Measurements from ENCODE around the gene PRPF40A. TPM values are rescaled to one million over a fixed set of nuclear protein-coding genes. Genes with fewer than 3 reads are reported as not detected.
A peak's percentile ranks its signal among the peaks of the same experiment; 100 is the strongest.

PRPF40A gene
- total RNA-seq, 2 donors from 2014 or later: 62.0 to 133 TPM

DNA sequence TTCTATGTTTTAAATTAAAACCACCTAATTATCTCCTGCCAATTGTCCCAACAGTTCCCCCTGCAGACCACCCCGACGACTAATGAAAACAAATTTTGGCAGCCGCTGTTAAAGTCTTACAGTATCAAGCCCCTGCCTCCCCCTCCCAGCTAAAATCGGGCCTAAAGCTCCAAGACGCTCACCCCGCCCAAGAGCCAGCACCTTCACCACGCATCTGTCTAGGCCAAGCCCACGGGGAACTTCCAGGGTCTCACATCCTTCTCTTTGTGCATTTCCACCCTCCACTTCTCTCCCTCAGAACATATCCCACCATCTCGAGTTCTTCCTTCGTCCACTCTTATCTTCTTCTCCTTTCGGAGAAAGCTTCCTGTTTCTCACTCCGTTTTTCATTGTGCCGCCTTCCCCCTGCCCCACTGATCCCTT, 445 bp downstream of the PRPF40A start:
- Histone ChIP-seq H3K9me3 (no peaks in the 10 kb centered on the region), H3K4me1 (ENCODE audit: control insufficient read depth in 1 of 2, low read depth in 2 of 2) (peaks cover 12 to 34% of the 10 kb centered on the region in 2 donors), H3K27ac (peak overlapping the region; percentile 85 to 88), H3K36me3 (no peaks in the 10 kb centered on the region), H3K27me3 (replicated peaks; ENCODE audit: insufficient read depth) (no peaks in the 10 kb centered on the region), H3K4me3 (peak overlapping the region; percentile 83)
- TF ChIP-seq, protein P1, sequence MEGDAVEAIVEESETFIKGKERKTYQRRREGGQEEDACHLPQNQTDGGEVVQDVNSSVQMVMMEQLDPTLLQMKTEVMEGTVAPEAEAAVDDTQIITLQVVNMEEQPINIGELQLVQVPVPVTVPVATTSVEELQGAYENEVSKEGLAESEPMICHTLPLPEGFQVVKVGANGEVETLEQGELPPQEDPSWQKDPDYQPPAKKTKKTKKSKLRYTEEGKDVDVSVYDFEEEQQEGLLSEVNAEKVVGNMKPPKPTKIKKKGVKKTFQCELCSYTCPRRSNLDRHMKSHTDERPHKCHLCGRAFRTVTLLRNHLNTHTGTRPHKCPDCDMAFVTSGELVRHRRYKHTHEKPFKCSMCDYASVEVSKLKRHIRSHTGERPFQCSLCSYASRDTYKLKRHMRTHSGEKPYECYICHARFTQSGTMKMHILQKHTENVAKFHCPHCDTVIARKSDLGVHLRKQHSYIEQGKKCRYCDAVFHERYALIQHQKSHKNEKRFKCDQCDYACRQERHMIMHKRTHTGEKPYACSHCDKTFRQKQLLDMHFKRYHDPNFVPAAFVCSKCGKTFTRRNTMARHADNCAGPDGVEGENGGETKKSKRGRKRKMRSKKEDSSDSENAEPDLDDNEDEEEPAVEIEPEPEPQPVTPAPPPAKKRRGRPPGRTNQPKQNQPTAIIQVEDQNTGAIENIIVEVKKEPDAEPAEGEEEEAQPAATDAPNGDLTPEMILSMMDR (IDR thresholded peaks at IDR 0.05): no peak
- ATAC-seq (ENCODE audit: insufficient number of reproducible peaks, low FRiP score, low read depth) (peak; percentile 6), DNase-seq (ENCODE audit: low spot score) (no peak)

- DNase-seq (ENCODE audit: low spot score): no peak
- Histone ChIP-seq H3K27ac (no peak overlapping the region), H3K27me3 (replicated peaks; ENCODE audit: insufficient read depth) (no peaks in the 10 kb centered on the region), H3K4me1 (ENCODE audit: control insufficient read depth in 1 of 2, low read depth in 2 of 2) (peaks cover 12 to 27% of the 10 kb centered on the region in 2 donors), H3K9me3 (no peaks in the 10 kb centered on the region), H3K36me3 (no peaks in the 10 kb centered on the region), H3K4me3 (peak overlapping the region; percentile 83)
- ATAC-seq (ENCODE audit: insufficient number of reproducible peaks, low FRiP score, low read depth): no peak
- TF ChIP-seq, protein P1 (IDR thresholded peaks at IDR 0.05): peak; percentile 19
These were observed 1.3 kb downstream of the PRPF40A start for GRCh38 chr2:152715854-152716428.

DNA sequence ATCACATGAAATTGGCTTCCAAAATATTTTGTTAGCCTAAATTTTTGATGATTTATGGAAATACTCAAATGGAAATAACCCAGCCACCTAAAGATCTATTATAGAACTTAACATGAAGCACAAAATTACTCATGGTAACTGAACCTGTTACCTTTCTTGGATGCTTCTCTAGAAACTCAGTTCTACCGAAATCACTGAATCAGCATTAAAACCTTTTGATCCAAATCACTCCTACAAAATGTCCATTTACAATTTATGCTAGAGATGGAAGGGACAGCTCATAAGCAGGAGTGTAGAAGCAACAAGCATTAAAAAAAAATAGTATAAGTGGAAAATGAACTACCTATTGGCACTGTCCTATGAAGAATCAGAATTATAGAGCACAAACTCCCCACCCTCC, 2.1 kb downstream of the PRPF40A start:
- ATAC-seq (ENCODE audit: insufficient number of reproducible peaks, low FRiP score, low read depth) (no peak), DNase-seq (ENCODE audit: low spot score) (no peak)
- Histone ChIP-seq H3K27ac (no peak overlapping the region), H3K36me3 (peaks cover 3% of the 10 kb centered on the region), H3K27me3 (replicated peaks; ENCODE audit: insufficient read depth) (no peaks in the 10 kb centered on the region), H3K4me1 (ENCODE audit: control insufficient read depth in 1 of 2, low read depth in 2 of 2) (peaks cover 8 to 20% of the 10 kb centered on the region in 2 donors), H3K9me3 (no peaks in the 10 kb centered on the region), H3K4me3 (no peak overlapping the region)
- TF ChIP-seq, protein P1 (IDR thresholded peaks at IDR 0.05): no peak

- H3K9me3 ChIP-seq: no peaks in the 10 kb centered on the region
- peaks cover 0 to under 1% of the 10 kb centered on the region in 2 donors for H3K4me1 ChIP-seq (ENCODE audit: control insufficient read depth in 1 of 2, low read depth in 2 of 2)
- no peak for ATAC-seq (ENCODE audit: insufficient number of reproducible peaks, low FRiP score, low read depth)
- H3K27ac ChIP-seq: no peak overlapping the region
- DNase-seq (ENCODE audit: low spot score): no peak
- H3K27me3 ChIP-seq (replicated peaks; ENCODE audit: insufficient read depth): no peaks in the 10 kb centered on the region
- TF ChIP-seq, protein P1 (IDR thresholded peaks at IDR 0.05): no peak
- no peak overlapping the region for H3K4me3 ChIP-seq
- H3K36me3 ChIP-seq: peaks cover 3% of the 10 kb centered on the region
These were observed 6.5 kb downstream of the PRPF40A start for GRCh38 chr2:152710713-152711112.

- no peak for ATAC-seq (ENCODE audit: insufficient number of reproducible peaks, low FRiP score, low read depth)
These were observed 8.5 kb downstream of the PRPF40A start for GRCh38 chr2:152708742-152709141.

More at GRCh38 chr2:152708742-152709141, 8.5 kb downstream of the PRPF40A start:
- TF ChIP-seq, protein P1 (IDR thresholded peaks at IDR 0.05): no peak
- H3K27ac ChIP-seq: no peak overlapping the region
- H3K27me3 ChIP-seq (replicated peaks; ENCODE audit: insufficient read depth): no peaks in the 10 kb centered on the region
- no peaks in the 10 kb centered on the region for H3K4me1 ChIP-seq (ENCODE audit: control insufficient read depth in 1 of 2, low read depth in 2 of 2)
- DNase-seq (ENCODE audit: low spot score): no peak
- no peaks in the 10 kb centered on the region for H3K9me3 ChIP-seq
- no peak overlapping the region for H3K4me3 ChIP-seq
- H3K36me3 ChIP-seq: peaks cover 3% of the 10 kb centered on the region

Data from thoracic aorta (tissue), 2 donors.